ENCODE data around the gene ERRFI1. TPM values are rescaled to one million over a fixed set of nuclear protein-coding genes. Genes with fewer than 3 reads are reported as not detected.
A peak's percentile ranks its signal among the peaks of the same experiment; 100 is the strongest.

The ERRFI1 gene
- total RNA-seq, 1 experiment from 2014 or later: 37.2 TPM

- peak overlapping the region; percentile 65 for H3K4me3 Mint-ChIP-seq (ENCODE audit: unreplicated experiment)
- no TSS peak for BruUV-seq (replicated peaks)
Observed at GRCh38 chr1:8004113-8004802, 21.9 kb downstream of the ERRFI1 start.

GRCh38 chr1:8003438-8004112 lies 22.5 kb downstream of the ERRFI1 start:
- no peak for DNase-seq
- Histone ChIP-seq H3K27me3 (replicated peaks; ENCODE audit: control insufficient read depth, insufficient read depth, low read length) (no peaks in the 10 kb centered on the region), H3K9me3 (no peaks in the 10 kb centered on the region), H3K4me3 (ENCODE audit: low read depth, low read length) (no peak overlapping the region), H3K36me3 (ENCODE audit: control insufficient read depth, insufficient read depth, low read length) (no peaks in the 10 kb centered on the region), H3K4me1 (peaks cover 28% of the 10 kb centered on the region)
- ChIA-PET POLR2A (no interaction called here), CTCF (interaction anchor here (1.3 kb wide), 1 partner anchor 28 kb away, joined by 3 read pairs; no protein-coding TSS in a partner anchor)
- no peaks in the 10 kb centered on the region for H3K27me3 Mint-ChIP-seq (ENCODE audit: insufficient read depth, unreplicated experiment)
- intact Hi-C loops (cut with micrococcal nuclease; ENCODE audit: unreplicated experiment): no loop called here
- H3K27ac Mint-ChIP-seq (ENCODE audit: unreplicated experiment): peak overlapping the region; percentile 93
- TF ChIP-seq, protein P1, sequence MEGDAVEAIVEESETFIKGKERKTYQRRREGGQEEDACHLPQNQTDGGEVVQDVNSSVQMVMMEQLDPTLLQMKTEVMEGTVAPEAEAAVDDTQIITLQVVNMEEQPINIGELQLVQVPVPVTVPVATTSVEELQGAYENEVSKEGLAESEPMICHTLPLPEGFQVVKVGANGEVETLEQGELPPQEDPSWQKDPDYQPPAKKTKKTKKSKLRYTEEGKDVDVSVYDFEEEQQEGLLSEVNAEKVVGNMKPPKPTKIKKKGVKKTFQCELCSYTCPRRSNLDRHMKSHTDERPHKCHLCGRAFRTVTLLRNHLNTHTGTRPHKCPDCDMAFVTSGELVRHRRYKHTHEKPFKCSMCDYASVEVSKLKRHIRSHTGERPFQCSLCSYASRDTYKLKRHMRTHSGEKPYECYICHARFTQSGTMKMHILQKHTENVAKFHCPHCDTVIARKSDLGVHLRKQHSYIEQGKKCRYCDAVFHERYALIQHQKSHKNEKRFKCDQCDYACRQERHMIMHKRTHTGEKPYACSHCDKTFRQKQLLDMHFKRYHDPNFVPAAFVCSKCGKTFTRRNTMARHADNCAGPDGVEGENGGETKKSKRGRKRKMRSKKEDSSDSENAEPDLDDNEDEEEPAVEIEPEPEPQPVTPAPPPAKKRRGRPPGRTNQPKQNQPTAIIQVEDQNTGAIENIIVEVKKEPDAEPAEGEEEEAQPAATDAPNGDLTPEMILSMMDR (IDR thresholded peaks at IDR 0.05; ENCODE audit: insufficient read depth in 1 of 2, low read depth in 1 of 2, low read length in 1 of 2, severe bottlenecking in 1 of 2, unreplicated experiment in 1 of 2): no peak
- peaks cover 27% of the 10 kb centered on the region for H3K4me1 Mint-ChIP-seq (ENCODE audit: low read depth, unreplicated experiment)
- BruUV-seq (replicated peaks): no TSS peak
- peak overlapping the region; percentile 65 for H3K4me3 Mint-ChIP-seq (ENCODE audit: unreplicated experiment)
- peaks cover 35% of the 10 kb centered on the region for H3K36me3 Mint-ChIP-seq (ENCODE audit: insufficient read depth, unreplicated experiment)
- H3K9me3 Mint-ChIP-seq (ENCODE audit: unreplicated experiment): no peaks in the 10 kb centered on the region

More at GRCh38 chr1:8004113-8004802, 21.9 kb downstream of the ERRFI1 start:
- H3K9me3 ChIP-seq: no peaks in the 10 kb centered on the region
- 0 out of 2 replicates have a peak overlapping the region, but pooled peaks have one; percentile 14 for H3K4me3 ChIP-seq (ENCODE audit: low read depth, low read length)
- peaks cover 28% of the 10 kb centered on the region for H3K4me1 ChIP-seq
- Mint-ChIP-seq H3K27ac (ENCODE audit: unreplicated experiment) (peak overlapping the region; percentile 93), H3K27me3 (ENCODE audit: insufficient read depth, unreplicated experiment) (no peaks in the 10 kb centered on the region), H3K4me1 (ENCODE audit: low read depth, unreplicated experiment) (peaks cover 27% of the 10 kb centered on the region), H3K9me3 (ENCODE audit: unreplicated experiment) (no peaks in the 10 kb centered on the region), H3K36me3 (ENCODE audit: insufficient read depth, unreplicated experiment) (peaks cover 41% of the 10 kb centered on the region)
- DNase-seq: no peak
- H3K36me3 ChIP-seq (ENCODE audit: control insufficient read depth, insufficient read depth, low read length): no peaks in the 10 kb centered on the region
- CTCF ChIA-PET: interaction anchor here (1.1 to 1.3 kb wide), 2 partner anchors 29 to 339 kb away, joined by 3 read pairs; no protein-coding TSS in a partner anchor
- H3K27me3 ChIP-seq (replicated peaks; ENCODE audit: control insufficient read depth, insufficient read depth, low read length): no peaks in the 10 kb centered on the region
- intact Hi-C loops (cut with micrococcal nuclease; ENCODE audit: unreplicated experiment): no loop called here
- TF ChIP-seq, protein P1 (IDR thresholded peaks at IDR 0.05; ENCODE audit: insufficient read depth in 1 of 2, low read depth in 1 of 2, low read length in 1 of 2, severe bottlenecking in 1 of 2, unreplicated experiment in 1 of 2): no peak
- POLR2A ChIA-PET: interaction anchor here (0.5 to 1.1 kb wide), 2 partner anchors 39 to 201 kb away, joined by 3 to 11 read pairs; no protein-coding TSS in a partner anchor

DNA sequence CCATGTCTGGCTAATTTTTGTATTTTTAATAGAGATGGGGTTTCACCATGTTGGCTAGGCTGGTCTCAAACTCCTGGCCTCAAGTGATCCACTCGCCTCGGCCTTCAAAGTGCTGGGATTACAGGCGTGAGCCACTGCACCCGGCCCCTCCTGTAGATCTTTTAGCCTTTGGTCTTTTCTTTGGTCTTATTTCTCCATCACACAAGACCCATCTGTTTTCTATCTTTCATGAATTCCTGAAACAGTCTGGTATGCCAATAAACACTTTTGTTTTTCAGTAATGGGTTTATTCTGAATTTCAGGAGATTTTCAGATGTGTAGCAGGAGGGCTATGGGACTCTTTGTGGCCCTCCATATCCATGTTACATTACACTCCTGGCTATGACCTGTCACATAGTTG lies 23.2 kb downstream of the ERRFI1 start:
- H3K4me1 ChIP-seq: peaks cover 28% of the 10 kb centered on the region
- H3K36me3 ChIP-seq (ENCODE audit: control insufficient read depth, insufficient read depth, low read length): no peaks in the 10 kb centered on the region
- CTCF ChIA-PET: no interaction called here
- BruUV-seq (replicated peaks): no TSS peak
- POLR2A ChIA-PET: no interaction called here
- Mint-ChIP-seq H3K9me3 (ENCODE audit: unreplicated experiment) (no peaks in the 10 kb centered on the region), H3K27ac (ENCODE audit: unreplicated experiment) (peak overlapping the region; percentile 93), H3K4me3 (ENCODE audit: unreplicated experiment) (no peak overlapping the region), H3K36me3 (ENCODE audit: insufficient read depth, unreplicated experiment) (peaks cover 33% of the 10 kb centered on the region), H3K27me3 (ENCODE audit: insufficient read depth, unreplicated experiment) (no peaks in the 10 kb centered on the region), H3K4me1 (ENCODE audit: low read depth, unreplicated experiment) (peaks cover 27% of the 10 kb centered on the region)
- TF ChIP-seq, protein P1 (IDR thresholded peaks at IDR 0.05; ENCODE audit: insufficient read depth in 1 of 2, low read depth in 1 of 2, low read length in 1 of 2, severe bottlenecking in 1 of 2, unreplicated experiment in 1 of 2): no peak
- no peaks in the 10 kb centered on the region for H3K27me3 ChIP-seq (replicated peaks; ENCODE audit: control insufficient read depth, insufficient read depth, low read length)
- DNase-seq: no peak
- intact Hi-C loops (cut with micrococcal nuclease; ENCODE audit: unreplicated experiment): no loop called here
- H3K4me3 ChIP-seq (ENCODE audit: low read depth, low read length): no peak overlapping the region
- no peaks in the 10 kb centered on the region for H3K9me3 ChIP-seq
